Neural cell (in vitro differentiated cells): ENCODE data around the gene MUC5B. TPM values are rescaled to one million over a fixed set of nuclear protein-coding genes. Genes with fewer than 3 reads are reported as not detected.

Experiments
- H2AFZ ChIP-seq: fragments of 200-600, 300-800 bp; sonication (generic), shearing (Covaris generic); 2 replicates; pipeline ENCODE4 v1.6.0; 2014; ENCODE audit warnings: low read depth, mild to moderate bottlenecking, antibody characterized with exemption, low read length, moderate library complexity
- H3F3A ChIP-seq: fragments of 200-600 bp; shearing (Covaris generic); 2 replicates; pipeline ENCODE4 v1.6.1; 2016; ENCODE audit warnings: mild to moderate bottlenecking, moderate library complexity, mixed read lengths, antibody characterized with exemption, low read length; ENCODE audit not compliant: insufficient read depth, poor library complexity, severe bottlenecking
- H3K27ac ChIP-seq: fragments of 200-600, 300-800 bp; sonication (generic), shearing (Covaris generic); 2 replicates; pipeline ENCODE4 v1.5.1; 2014; ENCODE audit warnings: mild to moderate bottlenecking, low read length, moderate library complexity
- H3K27me3 ChIP-seq: fragments of 300-800, 200-600 bp; sonication (generic), shearing (Covaris generic); 2 replicates; pipeline ENCODE4 v1.6.0; 2014; ENCODE audit warnings: mild to moderate bottlenecking, low read depth, low read length, moderate library complexity; ENCODE audit not compliant: insufficient read depth
- H3K36me3 ChIP-seq: fragments of 300-800, 200-600 bp; sonication (generic), shearing (Covaris generic); 2 replicates; pipeline ENCODE4 v1.5.1; 2014; ENCODE audit warnings: mild to moderate bottlenecking, antibody characterized with exemption, low read length, moderate library complexity; ENCODE audit not compliant: insufficient read depth
- H3K4me2 ChIP-seq: fragments of 300-800, 200-600 bp; sonication (generic), shearing (Covaris generic); 2 replicates; pipeline ENCODE4 v1.6.0; 2014; ENCODE audit warnings: mild to moderate bottlenecking, low read length
- H3K4me3 ChIP-seq: fragments of 300-800, 200-600 bp; sonication (generic), shearing (Covaris generic); 2 replicates; pipeline ENCODE4 v1.5.1; 2014; ENCODE audit warnings: mild to moderate bottlenecking, low read length, moderate library complexity
- H3K79me2 ChIP-seq: fragments of 200-600 bp; shearing (Covaris generic); replicated peaks from 2 replicates; pipeline ENCODE4 v1.6.0; 2014; ENCODE audit warnings: mild to moderate bottlenecking, low read length, moderate library complexity; ENCODE audit not compliant: insufficient read depth
- H3K9ac ChIP-seq: fragments of 300-800, 200-600 bp; sonication (generic), shearing (Covaris generic); 2 replicates; pipeline ENCODE4 v1.6.1; 2016; ENCODE audit warnings: mild to moderate bottlenecking, low read length, mixed read lengths
- H3K9me2 ChIP-seq: fragments of 200-600 bp; shearing (Covaris generic); 2 replicates; pipeline ENCODE4 v1.6.1; 2016; ENCODE audit warnings: mild to moderate bottlenecking, low read length, mixed read lengths; ENCODE audit not compliant: insufficient read depth
- H3K9me3 ChIP-seq: fragments of 200-600, 300-800 bp; sonication (generic), shearing (Covaris generic); 2 replicates; pipeline ENCODE4 v1.6.1; 2016; ENCODE audit warnings: mild to moderate bottlenecking, mixed run types, low read length, moderate library complexity, mixed read lengths
- H4K20me1 ChIP-seq: fragments of 200-600 bp; shearing (Covaris generic); 2 replicates; pipeline ENCODE4 v1.6.1; 2016; ENCODE audit warnings: mild to moderate bottlenecking, mixed run types; ENCODE audit not compliant: insufficient read depth
- CTCF ChIP-seq: fragments of 450-650 bp; IDR thresholded peaks from 2 replicates; pipeline ENCODE4 v1.5.1; 2014; ENCODE audit warnings: antibody characterized with exemption, mild to moderate bottlenecking, moderate library complexity; ENCODE audit not compliant: poor library complexity, severe bottlenecking
- EP300 ChIP-seq: fragments of 450-650 bp; conservative IDR thresholded peaks from 2 replicates; pipeline ENCODE4 v1.6.1; 2014; ENCODE audit warnings: antibody characterized with exemption, mild to moderate bottlenecking, moderate library complexity; ENCODE audit not compliant: poor library complexity, severe bottlenecking
- EZH2 ChIP-seq: fragments of 200-600, 300-800 bp; shearing (Covaris generic), sonication (generic); IDR thresholded peaks from 2 replicates; pipeline ENCODE4 v1.6.1; 2014; ENCODE audit warnings: antibody characterized with exemption, low read length, borderline replicate concordance, mild to moderate bottlenecking; ENCODE audit not compliant: insufficient read depth, poor library complexity, severe bottlenecking
- MXI1 ChIP-seq: fragments of 450-650 bp; conservative IDR thresholded peaks from 2 replicates; pipeline ENCODE4 v1.6.1; 2014; ENCODE audit warnings: antibody characterized with exemption, mild to moderate bottlenecking; ENCODE audit not compliant: poor library complexity, severe bottlenecking
- POLR2AphosphoS5 ChIP-seq: IDR thresholded peaks from 2 replicates; pipeline ENCODE4 v1.6.1; 2012
- RAD21 ChIP-seq: fragments of 450-650 bp; conservative IDR thresholded peaks from 2 replicates; pipeline ENCODE4 v1.6.1; 2014; ENCODE audit warnings: antibody characterized with exemption, mild to moderate bottlenecking, moderate library complexity
- REST ChIP-seq: IDR thresholded peaks from 2 replicates; pipeline ENCODE4 v1.6.1; 2012; ENCODE audit warnings: borderline replicate concordance
- SMC3 ChIP-seq: fragments of 450-650 bp; conservative IDR thresholded peaks from 2 replicates; pipeline ENCODE4 v1.6.1; 2014; ENCODE audit warnings: antibody characterized with exemption, mild to moderate bottlenecking, moderate library complexity; ENCODE audit not compliant: poor library complexity
- TAF1 ChIP-seq: IDR thresholded peaks from 2 replicates; pipeline ENCODE4 v1.6.1; 2012; ENCODE audit warnings: low read depth
- polyA plus RNA-seq: library from polyadenylated mRNA; depleted of rRNA; stranded (reverse); fragments of >200 nt; gene quantifications from 2 replicates; pipeline ENCODE4 v1.2.3, GENCODE V29; 2014

MUC5B gene
- polyA plus RNA-seq, 1 donor from 2014 or later = not detected

- Histone ChIP-seq H3K9me2 (no peaks in the 10 kb centered on the region), H3K9me3 (no peaks in the 10 kb centered on the region), H4K20me1 (no peaks in the 10 kb centered on the region), H3K36me3 (no peaks in the 10 kb centered on the region), H3K4me2 (no peak overlapping the region), H3F3A (no peaks in the 10 kb centered on the region), H2AFZ (no peak overlapping the region), H3K79me2 (no peaks in the 10 kb centered on the region), H3K27ac (no peak overlapping the region), H3K9ac (no peak overlapping the region), H3K4me3 (no peak overlapping the region), H3K27me3 (no peaks in the 10 kb centered on the region)
- TF ChIP-seq CTCF (no peak), REST (no peak), RAD21 (no peak), EZH2 (no peak), MXI1 (no peak), TAF1 (no peak), EP300 (no peak), POLR2AphosphoS5 (no peak), SMC3 (no peak)
Measured at GRCh38 chr11:1218256-1218787, 4.5 kb upstream of the MUC5B start.

GRCh38 chr11:1218788-1219445 lies 3.9 kb upstream of the MUC5B start:
- H3K4me2 ChIP-seq = no peak overlapping the region
- no peaks in the 10 kb centered on the region for H3K9me3 ChIP-seq
- no peak overlapping the region for H2AFZ ChIP-seq
- H3K27me3 ChIP-seq = no peaks in the 10 kb centered on the region
- no peak overlapping the region for H3K9ac ChIP-seq
- H3K9me2 ChIP-seq = no peaks in the 10 kb centered on the region
- no peaks in the 10 kb centered on the region for H3F3A ChIP-seq
- no peaks in the 10 kb centered on the region for H4K20me1 ChIP-seq
- no peak overlapping the region for H3K4me3 ChIP-seq
- H3K36me3 ChIP-seq = no peaks in the 10 kb centered on the region
- no peaks in the 10 kb centered on the region for H3K79me2 ChIP-seq
- H3K27ac ChIP-seq = no peak overlapping the region
- TF ChIP-seq EP300 = no peak
- no peak for TF ChIP-seq CTCF
- TF ChIP-seq RAD21 = no peak
- TF ChIP-seq POLR2AphosphoS5 = no peak
- TF ChIP-seq SMC3 = no peak
- no peak for TF ChIP-seq TAF1
- no peak for TF ChIP-seq EZH2
